Esophagus (tissue), 2 donors: ENCODE results near the gene PCDH15. TPM values are rescaled to one million over a fixed set of nuclear protein-coding genes. Genes with fewer than 3 reads are reported as not detected.
"Not testable (repeated sequence)": the region's sequence is repeated elsewhere in the genome, so short reads cannot be mapped to it uniquely, and the experiment has no call there.

Source experiments
- H3K27ac ChIP-seq, 2 donors: one replicate each; pipeline ENCODE4 v1.5.1; 2013; ENCODE audit warnings: low read depth in 2 of 2, mild to moderate bottlenecking in 2 of 2, inconsistent platforms in 1 of 2, low read length in 1 of 2, moderate library complexity in 1 of 2
- H3K27me3 ChIP-seq, 2 donors: one replicate each; pipeline ENCODE4 v1.6.1; 2013; ENCODE audit warnings: low read length in 2 of 2, control low read depth in 1 of 2, mild to moderate bottlenecking in 1 of 2; ENCODE audit not compliant: insufficient read depth in 2 of 2, control insufficient read depth in 1 of 2
- H3K36me3 ChIP-seq, 2 donors: one replicate each; pipeline ENCODE4 v1.6.1; 2013; ENCODE audit warnings: low read length in 1 of 2; ENCODE audit not compliant: control insufficient read depth in 2 of 2, insufficient read depth in 2 of 2
- H3K4me1 ChIP-seq, 2 donors: one replicate each; pipeline ENCODE4 v1.6.1; 2013; ENCODE audit warnings: low read length in 1 of 2; ENCODE audit not compliant: control insufficient read depth in 2 of 2, insufficient read depth in 2 of 2
- H3K4me3 ChIP-seq, 2 donors: one replicate each; pipeline ENCODE4 v1.5.1; 2013; ENCODE audit warnings: low read length in 2 of 2, mild to moderate bottlenecking in 2 of 2, low read depth in 1 of 2, moderate library complexity in 1 of 2
- H3K9me3 ChIP-seq, 2 donors: one replicate each; pipeline ENCODE4 v1.6.1; 2013; ENCODE audit warnings: mild to moderate bottlenecking in 2 of 2, low read depth in 1 of 2, low read length in 1 of 2, moderate library complexity in 1 of 2; ENCODE audit not compliant: control insufficient read depth in 2 of 2, insufficient read depth in 1 of 2
- WGBS, 2 donors: extraction: QIAGEN DNeasy Blood & Tissue Kit; methylation state at CpG; one replicate each; pipeline ENCODE4 v1.1.7; 2013; 5-methylcytosine and 5-hydroxymethylcytosine counted together
- polyA plus RNA-seq, 2 donors: library from polyadenylated mRNA; stranded (reverse); fragments of 200-250 nt; gene quantifications; one replicate each; pipeline ENCODE4 v1.2.3, GENCODE V29; 2013
- donor health status: healthy with polysubstance abuse.
- donor health status: Bipolar disorder and iron deficiency.

PCDH15 gene
- polyA plus RNA-seq, 2 donors, result not detected

- no peaks in the 10 kb centered on the region for H3K36me3 ChIP-seq
- H3K27me3 ChIP-seq, result no peaks in the 10 kb centered on the region
- peaks cover 0 to 4% of the 10 kb centered on the region in 2 donors for H3K9me3 ChIP-seq
- no peak overlapping the region for H3K4me3 ChIP-seq
- no peak overlapping the region for H3K27ac ChIP-seq
- H3K4me1 ChIP-seq, result no peaks in the 10 kb centered on the region
- 75 to 86% methylated on average over 3 of the region's 3 CpGs for WGBS, 2 donors
Measured at GRCh38 chr10:53978301-53978700, 822.7 kb downstream of the PCDH15 start.

- Histone ChIP-seq H3K4me1 (no peaks in the 10 kb centered on the region), H3K9me3 (peaks cover 0 to 4% of the 10 kb centered on the region in 2 donors), H3K27ac (no peak overlapping the region), H3K4me3 (no peak overlapping the region), H3K27me3 (no peaks in the 10 kb centered on the region), H3K36me3 (no peaks in the 10 kb centered on the region)
- 66 to 85% methylated on average over 2 of the region's 2 CpGs for WGBS, 2 donors
Measured at GRCh38 chr10:53977267-53977666, 823.8 kb downstream of the PCDH15 start.

- no peaks in the 10 kb centered on the region for H3K27me3 ChIP-seq
- H3K36me3 ChIP-seq, result no peaks in the 10 kb centered on the region
- no peaks in the 10 kb centered on the region for H3K4me1 ChIP-seq
- whole genome bisulfite sequencing, 2 donors, result 75% methylated on average over 3 of the region's 3 CpGs
- H3K27ac ChIP-seq, result no peak overlapping the region
- no peak overlapping the region for H3K4me3 ChIP-seq
- H3K9me3 ChIP-seq, result peaks cover 0 to 3% of the 10 kb centered on the region in 2 donors
Measured at GRCh38 chr10:53957401-53957800, 843.6 kb downstream of the PCDH15 start.

- H3K9me3 ChIP-seq, result peaks cover 0 to 11% of the 10 kb centered on the region in 2 donors
- 77 to 89% methylated on average over 6 of the region's 6 CpGs for WGBS, 2 donors
- H3K4me3 ChIP-seq, result no peak overlapping the region
- H3K27ac ChIP-seq, result no peak overlapping the region
- H3K36me3 ChIP-seq, result no peaks in the 10 kb centered on the region
- H3K27me3 ChIP-seq, result no peaks in the 10 kb centered on the region
- H3K4me1 ChIP-seq, result no peaks in the 10 kb centered on the region
Measured at GRCh38 chr10:53955091-53955490, 845.9 kb downstream of the PCDH15 start.

- H3K9me3 ChIP-seq, result peaks cover 0 to 11% of the 10 kb centered on the region in 2 donors
- no peaks in the 10 kb centered on the region for H3K27me3 ChIP-seq
- H3K4me1 ChIP-seq, result no peaks in the 10 kb centered on the region
- no peak overlapping the region for H3K4me3 ChIP-seq
- 73 to 76% methylated on average over 4 of the region's 4 CpGs for WGBS, 2 donors
- H3K36me3 ChIP-seq, result no peaks in the 10 kb centered on the region
- H3K27ac ChIP-seq, result no peak overlapping the region
Measured at GRCh38 chr10:53952698-53953630, 848.1 kb downstream of the PCDH15 start.

GRCh38 chr10:53939654-53940053, 861.4 kb downstream of the PCDH15 start:
- Histone ChIP-seq H3K27me3 (no peaks in the 10 kb centered on the region), H3K9me3 (no peaks in the 10 kb centered on the region), H3K36me3 (no peaks in the 10 kb centered on the region), H3K27ac (no peak overlapping the region), H3K4me3 (no peak overlapping the region), H3K4me1 (no peaks in the 10 kb centered on the region)
- 73 to 81% methylated on average over 5 of the region's 5 CpGs for WGBS, 2 donors

GRCh38 chr10:53930648-53931047, 870.4 kb downstream of the PCDH15 start:
- H3K4me1 ChIP-seq, result no peaks in the 10 kb centered on the region
- H3K27me3 ChIP-seq, result no peaks in the 10 kb centered on the region
- H3K27ac ChIP-seq, result no peak overlapping the region
- no peak overlapping the region for H3K4me3 ChIP-seq
- H3K36me3 ChIP-seq, result no peaks in the 10 kb centered on the region
- H3K9me3 ChIP-seq, result no peaks in the 10 kb centered on the region
- WGBS, 2 donors, result 54 to 59% methylated on average over 3 of the region's 3 CpGs

- not testable (repeated sequence) for H3K4me1 ChIP-seq, H3K27me3 ChIP-seq, H3K36me3 ChIP-seq, H3K4me3 ChIP-seq, H3K27ac ChIP-seq, H3K9me3 ChIP-seq
- 93% methylated on average over 31 to 34 of the region's 34 CpGs for WGBS, 2 donors
Measured at GRCh38 chr10:53924051-53924700, 876.9 kb downstream of the PCDH15 start.

- Histone ChIP-seq H3K4me3 (no peak overlapping the region), H3K9me3 (no peaks in the 10 kb centered on the region), H3K27me3 (no peaks in the 10 kb centered on the region), H3K36me3 (no peaks in the 10 kb centered on the region), H3K27ac (no peak overlapping the region), H3K4me1 (no peaks in the 10 kb centered on the region)
- 59 to 67% methylated on average over 4 of the region's 4 CpGs for WGBS, 2 donors
Measured at GRCh38 chr10:53918755-53919154, 882.3 kb downstream of the PCDH15 start.
